ENCODE results near the gene CCDC183. TPM values are rescaled to one million over a fixed set of nuclear protein-coding genes. Genes with fewer than 3 reads are reported as not detected.

The CCDC183 gene
- total RNA-seq, 1 experiment from 2014 or later = 1.1 TPM

GRCh38 chr9:136784249-136784996, 11.7 kb upstream of the CCDC183 start:
- no peak overlapping the region for H3K9ac ChIP-seq (ENCODE audit: extremely low read depth, insufficient read length, low read length)
- H2BK5ac ChIP-seq (ENCODE audit: insufficient read length, low read length) = no peak overlapping the region
- no peaks in the 10 kb centered on the region for H4K20me1 ChIP-seq (ENCODE audit: control insufficient read depth, insufficient read depth, insufficient read length)
- no peak overlapping the region for H2BK20ac ChIP-seq (ENCODE audit: low read depth, low read length, poor library complexity, severe bottlenecking)
- no peak overlapping the region for H4K8ac ChIP-seq (replicated peaks; ENCODE audit: insufficient read length, low read depth, low read length)
- H3K56ac ChIP-seq (ENCODE audit: insufficient read length, low read depth, low read length) = no peak overlapping the region
- no peak overlapping the region for H3K18ac ChIP-seq (ENCODE audit: insufficient read length, low read depth, low read length)
- Mint-ChIP-seq H3K4me1 (peaks cover 5 to 13% of the 10 kb centered on the region in 2 experiments), H3K36me3 (ENCODE audit: insufficient read depth in 1 of 3, low read depth in 3 of 3) (no peaks in the 10 kb centered on the region), H3K27me3 (ENCODE audit: low read depth) (peaks cover 36% of the 10 kb centered on the region), H3K4me3 (no peak overlapping the region), H3K9me3 (no peaks in the 10 kb centered on the region; a peak in 1 of 5 replicates), H3K27ac (no peak overlapping the region)
- H2AK5ac ChIP-seq (ENCODE audit: insufficient read length, low read length) = no peak overlapping the region
- H3K9me3 ChIP-seq (ENCODE audit: control insufficient read depth, low read depth, low read length) = no peaks in the 10 kb centered on the region
- H3K4me1 ChIP-seq (ENCODE audit: insufficient read depth, low read length) = no peaks in the 10 kb centered on the region
- H3K23ac ChIP-seq (ENCODE audit: insufficient read length, low read depth, low read length) = no peak overlapping the region
- H3K79me2 ChIP-seq (ENCODE audit: insufficient read depth, low read length) = no peaks in the 10 kb centered on the region
- no peak overlapping the region for H3T11ph ChIP-seq (ENCODE audit: low read length)
- no peak overlapping the region for H3K4ac ChIP-seq (ENCODE audit: low read depth, low read length)
- H4K5ac ChIP-seq (ENCODE audit: insufficient read length, low read depth, low read length) = no peak overlapping the region
- H3K27ac ChIP-seq (ENCODE audit: insufficient read length, low read depth, low read length) = no peak overlapping the region
- H3K79me1 ChIP-seq (ENCODE audit: insufficient read depth, low read depth, low read length, poor library complexity, severe bottlenecking) = no peaks in the 10 kb centered on the region
- H3K4me2 ChIP-seq (ENCODE audit: insufficient read depth, insufficient read length, low read length) = no peak overlapping the region
- H3K27me3 ChIP-seq (ENCODE audit: insufficient read depth, low read length) = no peaks in the 10 kb centered on the region
- no peaks in the 10 kb centered on the region for H3K23me2 ChIP-seq (ENCODE audit: insufficient read length, low read depth, low read length, poor library complexity, severe bottlenecking)
- H2AFZ ChIP-seq (ENCODE audit: low read length) = no peak overlapping the region
- H2BK15ac ChIP-seq (ENCODE audit: low read depth, low read length) = no peak overlapping the region
- peak; percentile 63 for TF ChIP-seq CTCF (conservative IDR thresholded peaks at IDR 0.05)
- H3K14ac ChIP-seq (ENCODE audit: insufficient read depth, low read length) = no peak overlapping the region
- H2BK120ac ChIP-seq (ENCODE audit: low read depth, low read length, poor library complexity, severe bottlenecking) = no peak overlapping the region
- no peak for DNase-seq
- no peak overlapping the region for H4K91ac ChIP-seq (ENCODE audit: insufficient read length, low read depth, low read length)
- no peak overlapping the region for H2BK12ac ChIP-seq (ENCODE audit: insufficient read length, low read depth, low read length)
- no CpG with 5 or more reads among the region's 9 CpGs for WGBS (ENCODE audit: extremely low coverage, insufficient read length, low lambda C conversion rate)
